GM19025 (cell line): ENCODE measurements around the gene GALR1.
"Not testable (repeated sequence)": the region's sequence is repeated elsewhere in the genome, so short reads cannot be mapped to it uniquely, and the experiment has no call there.

Experiments used
- ATAC-seq: cut with Tn5 transposase; IDR thresholded peaks from one replicate; pipeline ENCODE4 v1.9.1; 2021; ENCODE audit warnings: mild to moderate bottlenecking, low read depth, moderate library complexity; ENCODE audit not compliant: unreplicated experiment

GALR1 gene

GRCh38 chr18:77249569-77250500 lies at the start of gene GALR1:
Gene GALR1 (plus strand): TSS chr18:77249848. CDS start chr18:77250549, 701 bp downstream.
- ATAC-seq, result no peak

- ATAC-seq, result no peak
Measured at GRCh38 chr18:77201506-77201905, 48.1 kb upstream of the GALR1 start.

DNA sequence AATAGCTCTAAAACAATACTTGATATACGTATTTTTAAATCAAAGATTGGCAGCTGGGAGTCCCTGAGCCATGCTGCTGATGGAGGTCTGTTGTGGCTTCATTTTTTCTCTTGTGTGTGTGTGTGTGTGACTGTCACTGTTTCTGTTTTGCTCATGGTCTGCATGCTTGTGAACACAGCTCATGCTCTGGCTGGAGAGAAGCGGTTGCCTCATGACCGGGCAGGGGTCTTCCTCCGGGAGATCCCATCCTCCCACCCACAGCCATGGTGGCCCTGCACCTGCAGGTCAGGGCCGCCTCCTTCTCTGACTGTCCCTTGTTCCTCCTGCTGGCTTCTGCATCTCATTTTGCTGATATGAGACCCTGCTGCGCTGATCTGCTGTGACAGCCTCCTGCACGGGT lies 47.3 kb upstream of the GALR1 start:
- no peak for ATAC-seq

DNA sequence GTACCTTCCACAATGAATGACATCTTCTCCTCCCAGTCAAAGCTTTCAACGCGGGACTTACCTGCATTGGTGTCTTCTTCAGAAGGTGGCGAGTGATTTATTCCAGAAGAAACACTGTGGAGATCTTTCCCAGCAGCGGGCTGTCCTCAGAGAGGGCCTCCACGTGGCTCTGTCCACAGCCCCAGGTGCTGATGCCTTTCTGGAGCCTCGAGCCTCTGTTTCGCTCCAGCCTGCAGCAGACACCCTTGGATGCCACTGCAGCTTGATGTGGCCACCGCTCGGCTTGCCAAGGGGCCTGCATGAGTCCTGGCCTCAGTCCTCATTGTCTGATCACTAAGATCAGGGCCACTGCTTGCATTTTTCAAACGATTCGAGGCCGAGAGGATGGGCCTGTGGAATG lies 46.6 kb upstream of the GALR1 start:
- no peak for ATAC-seq

GRCh38 chr18:77203851-77204250 lies 45.8 kb upstream of the GALR1 start:
- ATAC-seq, result no peak

- no peak for ATAC-seq
Measured at GRCh38 chr18:77205769-77206168, 43.9 kb upstream of the GALR1 start.

DNA sequence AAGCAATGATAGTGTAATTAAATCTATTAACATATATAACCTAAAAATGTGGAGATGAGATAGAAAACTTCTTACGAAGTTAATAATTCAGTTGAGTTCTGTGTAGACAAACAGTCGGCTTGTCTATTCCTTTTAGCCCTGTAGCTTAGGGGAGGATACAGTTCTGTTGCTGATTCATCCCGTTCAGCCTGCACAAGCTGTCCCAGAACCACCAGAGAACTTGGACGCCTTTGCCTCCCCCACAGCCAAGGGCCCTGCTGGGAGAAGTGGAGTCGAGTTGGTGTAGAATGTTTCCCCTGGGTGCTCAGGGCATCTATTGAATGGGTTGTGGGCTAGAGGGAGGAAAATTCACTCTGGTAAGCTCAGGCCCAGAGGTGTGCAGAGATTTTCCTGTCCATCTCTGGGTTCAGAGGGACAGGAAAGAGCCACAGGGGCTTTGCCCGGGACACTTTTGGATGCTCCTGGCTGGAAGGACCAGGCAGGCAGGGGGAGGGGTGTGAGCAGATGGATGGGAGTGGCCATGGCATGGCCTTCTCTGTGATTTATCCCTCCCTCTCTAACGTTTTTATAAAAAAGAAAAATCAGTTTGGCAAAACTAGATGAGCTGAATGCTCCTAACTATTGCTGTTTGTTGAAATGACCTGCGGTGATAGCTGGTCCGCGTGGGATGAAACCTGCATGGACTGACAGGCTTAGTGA lies 42.8 kb upstream of the GALR1 start:
- no peak for ATAC-seq

DNA sequence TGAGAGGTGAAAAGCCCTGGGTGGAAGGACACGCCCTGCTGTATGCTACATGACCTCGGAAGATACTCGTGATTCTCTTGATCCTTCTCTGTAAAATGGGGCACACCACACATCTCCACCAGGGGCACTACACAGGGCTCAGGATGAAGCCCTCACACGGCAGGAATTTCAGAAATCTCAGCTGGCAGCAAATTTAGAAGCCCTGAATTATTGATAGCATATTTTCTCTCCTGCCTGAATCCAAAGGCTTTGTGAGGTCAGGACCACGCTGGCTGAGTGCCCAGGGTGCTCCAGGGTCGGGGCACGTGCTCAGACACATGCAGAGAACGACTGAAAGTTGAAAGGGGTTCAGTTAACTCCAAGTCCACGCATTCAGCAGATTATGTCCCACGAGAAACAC lies 42.1 kb upstream of the GALR1 start:
- no peak for ATAC-seq

GRCh38 chr18:77208964-77209363 lies 40.7 kb upstream of the GALR1 start:
- ATAC-seq, result peak; percentile 66

- ATAC-seq, result no peak
Measured at GRCh38 chr18:77209587-77209986, 40.1 kb upstream of the GALR1 start.

GRCh38 chr18:77210249-77210648 lies 39.4 kb upstream of the GALR1 start:
- ATAC-seq, result no peak

DNA sequence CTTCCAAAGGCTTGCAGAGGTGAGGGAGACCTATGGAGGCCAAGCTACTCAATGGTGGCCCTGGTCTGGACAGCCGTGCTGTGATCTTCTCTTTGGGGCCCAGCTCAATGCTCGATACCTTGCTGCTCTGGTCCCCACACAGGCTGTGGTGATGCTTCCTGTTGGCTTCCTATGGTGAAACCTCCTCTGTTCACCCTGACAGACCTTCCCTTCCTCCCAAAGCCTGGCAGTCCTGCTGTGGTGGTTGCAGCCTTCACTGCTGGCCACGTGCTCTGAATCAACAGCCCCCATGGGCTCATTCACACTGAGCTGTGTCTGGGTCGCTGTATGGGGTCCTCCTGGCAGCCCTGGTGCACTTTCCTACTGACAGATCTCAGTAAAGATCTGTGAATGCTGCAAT lies 31.0 kb upstream of the GALR1 start:
- ATAC-seq, result no peak

- ATAC-seq, result no peak
Measured at GRCh38 chr18:77220726-77221125, 28.9 kb upstream of the GALR1 start.

DNA sequence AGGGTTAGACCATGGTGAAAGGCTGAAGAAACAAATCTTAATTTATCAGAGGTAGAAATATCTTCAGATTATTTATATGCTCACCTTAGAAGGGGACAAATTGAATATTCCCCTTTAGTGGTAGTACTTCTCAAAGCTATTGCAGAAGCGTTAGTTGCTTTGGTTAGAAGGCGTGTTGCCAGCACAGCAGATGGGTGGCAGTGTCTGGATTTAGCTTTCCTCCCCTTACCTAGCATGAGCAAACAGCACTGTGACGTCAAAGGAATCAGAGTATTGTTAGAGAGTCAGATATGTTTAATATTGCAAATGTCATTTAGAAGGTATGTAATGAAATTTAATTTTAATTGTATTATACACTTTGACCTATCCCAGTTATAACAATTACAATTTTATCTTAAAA lies 27.2 kb upstream of the GALR1 start:
- no peak for ATAC-seq

DNA sequence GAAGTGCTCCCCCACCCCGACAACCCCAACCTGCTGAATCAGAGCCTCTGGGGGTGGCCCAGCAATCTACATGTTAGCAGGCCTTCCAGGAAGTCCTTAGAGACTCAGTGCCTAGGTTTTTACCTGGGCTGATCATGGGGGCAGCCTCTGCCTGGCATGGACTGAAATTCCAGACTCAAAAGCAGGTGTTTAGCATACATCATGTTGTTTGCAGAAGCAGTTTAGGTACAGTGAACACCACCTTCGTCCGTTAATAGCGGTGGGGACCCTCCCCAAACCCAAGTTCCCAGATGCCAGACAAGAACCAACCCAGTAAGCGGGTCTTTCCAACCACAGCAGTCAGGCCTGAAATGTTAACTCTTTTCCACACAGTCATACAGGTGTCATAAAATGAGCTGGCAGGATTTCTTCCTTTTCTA lies 26.4 kb upstream of the GALR1 start:
- no peak for ATAC-seq

DNA sequence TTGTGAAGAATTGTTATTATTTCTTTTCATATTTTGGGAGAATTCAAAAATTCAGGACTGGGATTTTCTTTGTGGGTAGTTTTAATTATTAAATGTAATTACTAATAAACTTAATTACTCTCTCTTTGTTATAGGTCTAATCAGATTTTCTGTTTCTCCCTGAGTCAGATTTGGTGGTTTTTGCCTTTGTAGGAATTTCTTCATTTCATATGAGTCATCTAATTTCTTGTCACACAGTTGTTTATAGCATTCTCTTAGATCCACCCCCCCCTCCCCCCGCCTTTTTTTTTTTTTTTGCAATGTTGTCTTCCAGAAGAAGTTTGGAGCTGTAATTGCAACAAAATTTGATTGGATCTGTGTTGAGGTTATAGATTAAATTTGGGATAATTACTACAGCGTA lies 26.0 kb upstream of the GALR1 start:
- no peak for ATAC-seq

DNA sequence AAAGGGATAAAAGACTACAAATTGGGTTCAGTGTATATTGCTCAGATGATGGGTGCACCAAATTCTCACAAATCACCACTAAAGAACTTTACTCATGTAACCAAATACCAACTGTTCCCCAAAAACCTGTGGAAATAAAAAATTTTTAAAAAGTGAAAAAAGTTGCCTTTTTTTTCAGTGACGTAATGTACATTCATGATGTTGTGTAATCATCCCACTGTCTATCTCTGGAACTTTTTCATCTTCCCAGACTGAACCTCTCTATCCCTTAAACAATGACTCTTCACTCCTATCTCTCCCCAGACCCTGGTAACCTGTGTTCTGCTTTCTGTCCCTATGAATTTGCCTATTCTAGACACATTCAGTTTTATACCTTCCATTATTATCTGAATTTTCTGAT lies 19.0 kb upstream of the GALR1 start:
- no peak for ATAC-seq

- no peak for ATAC-seq
Measured at GRCh38 chr18:77234504-77235365, 14.9 kb upstream of the GALR1 start.

DNA sequence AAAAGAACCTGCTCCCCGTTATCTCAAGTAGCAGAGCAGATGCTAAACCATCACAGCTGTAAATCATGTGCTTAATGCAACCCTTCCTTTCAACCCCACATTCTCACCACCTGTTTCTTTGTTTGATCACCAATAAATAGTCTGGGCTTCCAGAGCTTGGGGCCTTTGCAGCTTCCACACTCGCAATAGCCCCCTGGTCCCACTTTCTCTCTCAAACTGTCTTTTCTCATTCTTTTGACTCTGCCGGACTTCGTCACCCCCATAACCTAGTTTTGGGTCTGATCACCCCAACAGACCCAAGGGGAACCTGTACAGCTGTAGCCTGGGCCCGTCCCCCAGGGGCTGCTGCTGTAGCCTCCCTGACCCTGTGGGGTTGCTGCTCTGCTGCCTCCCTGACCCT lies 10.4 kb upstream of the GALR1 start:
- not testable (repeated sequence) for ATAC-seq

DNA sequence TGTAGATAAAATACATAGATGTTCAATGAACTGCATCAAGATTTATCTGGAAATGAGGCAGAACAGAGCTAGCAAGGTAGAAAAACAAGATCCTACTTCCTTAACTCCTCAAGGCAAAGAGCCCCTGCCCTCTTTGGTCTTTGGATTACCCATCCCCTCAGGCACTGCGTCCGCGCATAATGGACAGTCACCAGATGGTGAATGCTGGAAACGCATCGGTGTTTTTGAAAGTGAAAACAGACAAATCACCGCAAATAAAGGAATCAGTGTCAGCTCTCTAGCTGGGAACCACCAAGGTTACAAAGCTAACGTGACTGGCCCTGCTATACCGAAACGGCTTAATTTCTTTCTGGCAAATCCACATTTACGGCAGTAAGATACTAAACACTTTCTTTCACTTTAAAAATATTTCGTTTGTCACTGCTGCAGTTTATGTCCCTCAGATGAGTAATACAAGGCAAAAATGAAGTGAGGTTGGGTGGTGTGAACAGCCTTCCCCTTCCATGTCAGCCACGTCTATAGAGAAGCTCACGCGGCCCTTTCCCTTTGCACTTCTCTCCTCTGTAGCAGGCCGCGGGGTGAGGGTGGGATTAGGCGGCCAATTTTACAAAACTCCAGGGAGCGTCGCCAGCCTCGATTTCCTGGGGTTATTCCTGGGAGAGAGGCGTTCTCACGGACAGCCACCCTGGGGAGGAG lies 627 bp upstream of the GALR1 start:
- ATAC-seq, result no peak
